ENCODE data around the gene ESPN.
A peak's percentile ranks its signal among the peaks of the same experiment; 100 is the strongest.
"Not testable (repeated sequence)": the region's sequence is repeated elsewhere in the genome, so short reads cannot be mapped to it uniquely, and the experiment has no call there.

ESPN gene

GRCh38 chr1:6447016-6447817, 22.6 kb downstream of the ESPN start:
- DNase-seq (ENCODE audit: low read depth in 4 of 4, low spot score in 1 of 4), result no peak

DNA sequence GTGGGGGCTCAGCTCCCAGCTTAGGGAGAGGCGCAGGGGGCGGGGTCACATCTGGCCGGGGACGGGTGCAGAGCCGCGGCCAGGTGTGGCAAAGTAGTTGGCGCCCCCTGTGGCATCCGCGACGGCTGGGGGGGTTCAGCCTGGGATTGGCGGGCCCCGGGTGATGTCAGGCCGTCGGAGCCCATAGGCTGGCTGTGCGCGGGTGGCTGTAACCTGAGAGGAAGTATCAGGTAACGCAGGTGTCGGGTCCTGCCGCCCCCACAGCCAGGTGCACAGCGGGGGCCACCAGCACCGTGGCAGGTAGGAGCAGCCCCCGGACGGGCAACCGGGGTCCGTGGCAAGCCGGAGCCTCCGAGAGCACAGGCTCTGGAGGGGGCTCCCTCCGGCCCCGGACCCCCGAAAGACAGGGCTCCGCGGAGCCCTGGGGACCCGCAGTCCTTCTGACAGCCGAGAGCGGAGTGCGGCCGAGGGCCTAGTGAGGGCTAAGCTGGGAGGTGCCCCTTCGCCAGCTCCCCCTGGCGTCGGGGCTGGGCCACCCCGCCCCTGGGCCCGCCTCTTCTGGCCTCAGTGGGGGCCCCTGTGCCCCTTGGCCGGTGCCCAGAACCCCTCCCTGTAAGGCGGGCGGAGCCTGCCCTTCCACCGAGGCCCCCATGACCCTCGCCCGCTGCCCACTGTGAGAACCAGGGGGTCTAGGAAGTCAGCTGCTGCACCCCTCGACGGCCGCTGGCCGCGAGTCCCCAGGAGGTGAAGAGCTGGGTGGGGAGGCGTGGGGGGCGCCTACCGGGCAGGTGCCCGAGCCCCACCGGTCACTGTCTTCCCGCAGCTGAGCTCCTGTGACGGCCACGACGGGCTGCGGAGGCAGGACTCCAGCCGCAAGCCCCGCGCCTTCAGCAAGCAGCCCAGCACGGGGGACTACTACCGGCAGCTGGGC, 23.5 kb downstream of the ESPN start:
- DNase-seq (ENCODE audit: low read depth in 4 of 4, low spot score in 1 of 4), result no peak

DNA sequence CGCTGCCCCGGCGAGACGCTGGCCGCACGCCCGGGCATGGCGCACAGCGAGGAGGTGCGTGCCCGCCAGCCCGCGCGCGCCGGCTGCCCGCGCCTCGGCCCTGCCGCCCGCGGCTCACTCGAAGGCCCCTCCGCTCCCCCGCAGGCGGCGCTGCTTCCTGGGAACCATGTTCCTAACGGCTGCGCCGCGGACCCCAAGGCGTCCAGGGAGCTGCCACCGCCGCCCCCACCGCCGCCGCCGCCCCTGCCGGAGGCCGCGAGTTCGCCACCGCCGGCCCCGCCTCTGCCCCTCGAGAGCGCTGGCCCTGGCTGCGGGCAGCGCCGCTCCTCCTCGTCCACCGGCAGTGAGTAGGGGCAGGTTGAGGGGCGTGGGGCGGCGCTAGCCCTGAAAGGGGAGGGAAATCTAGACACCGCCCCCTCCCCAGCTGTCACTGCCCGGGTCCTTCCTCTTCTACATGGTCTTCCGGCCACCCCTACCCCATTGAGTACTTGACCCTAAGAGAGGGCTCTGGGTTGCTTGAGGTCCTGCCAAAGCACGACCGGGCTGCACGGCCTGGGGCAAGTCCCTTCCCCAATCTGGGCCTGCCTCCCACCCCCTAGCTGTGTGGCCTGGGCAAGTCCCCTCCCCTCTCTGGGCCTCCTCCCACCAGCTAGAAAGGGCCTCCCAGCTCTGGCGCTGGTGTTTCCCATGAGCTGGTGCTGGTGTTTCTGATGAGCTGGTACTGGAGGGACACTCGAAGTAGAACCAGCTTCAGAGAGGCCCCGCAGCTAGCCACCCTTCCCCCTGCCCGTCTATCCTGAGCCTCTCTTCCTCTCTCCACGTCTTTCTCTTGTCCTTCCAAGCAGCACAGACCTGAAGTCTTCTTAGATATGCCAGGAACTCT, 24.4 kb downstream of the ESPN start:
- DNase-seq (ENCODE audit: low read depth in 4 of 4, low spot score in 1 of 4), result no peak

DNA sequence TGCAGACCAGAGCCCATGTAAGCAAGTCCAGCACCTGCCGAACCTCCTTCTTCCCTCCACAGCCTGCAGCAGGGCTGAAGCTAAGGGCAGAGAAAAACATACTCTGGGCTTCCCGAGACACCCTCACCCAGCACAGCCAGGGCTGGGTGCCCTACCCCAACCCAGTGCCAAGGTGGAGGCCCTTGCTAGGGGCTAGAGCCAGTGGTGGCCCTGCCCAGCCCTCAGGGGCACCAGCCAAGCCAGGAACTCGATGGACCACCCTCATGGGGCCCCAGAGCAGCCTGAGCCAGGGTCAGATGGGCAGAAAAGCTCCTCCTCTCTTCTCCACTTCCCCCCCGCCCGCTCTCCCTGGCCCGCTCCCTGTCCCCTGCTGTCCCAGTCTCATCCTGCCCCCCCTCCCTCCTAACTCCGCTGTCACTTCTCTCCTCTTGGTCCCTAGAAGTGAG, 25.5 kb downstream of the ESPN start:
- no peak for DNase-seq (ENCODE audit: low read depth in 4 of 4, low spot score in 1 of 4)

- not testable (repeated sequence) for DNase-seq (ENCODE audit: low read depth in 4 of 4, low spot score in 1 of 4)
These were observed 25.9 kb downstream of the ESPN start for GRCh38 chr1:6450486-6450885.

DNA sequence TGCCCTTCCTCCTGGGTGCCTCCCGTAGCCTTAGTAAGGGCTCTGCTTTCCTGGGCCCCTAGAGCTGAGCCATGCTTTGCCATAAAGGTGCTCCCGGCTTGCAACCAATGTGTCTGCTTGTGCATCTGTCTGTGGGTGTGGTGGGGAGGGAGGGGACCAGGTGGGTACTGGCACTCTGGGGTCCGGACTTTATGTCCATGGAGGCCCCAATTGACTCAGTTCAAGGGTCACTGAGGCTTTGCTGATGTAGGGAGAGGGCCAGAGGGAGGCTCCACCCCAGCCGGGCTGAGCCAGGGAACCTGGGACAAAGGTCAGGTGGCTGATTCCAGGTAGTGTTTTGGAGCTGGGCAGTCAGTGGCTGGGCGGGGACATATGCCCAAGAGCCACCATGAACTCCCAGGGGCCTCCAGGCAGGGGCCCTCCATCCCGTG, 26.4 kb downstream of the ESPN start:
- DNase-seq (ENCODE audit: low read depth in 4 of 4, low spot score in 1 of 4), result no peak

DNA sequence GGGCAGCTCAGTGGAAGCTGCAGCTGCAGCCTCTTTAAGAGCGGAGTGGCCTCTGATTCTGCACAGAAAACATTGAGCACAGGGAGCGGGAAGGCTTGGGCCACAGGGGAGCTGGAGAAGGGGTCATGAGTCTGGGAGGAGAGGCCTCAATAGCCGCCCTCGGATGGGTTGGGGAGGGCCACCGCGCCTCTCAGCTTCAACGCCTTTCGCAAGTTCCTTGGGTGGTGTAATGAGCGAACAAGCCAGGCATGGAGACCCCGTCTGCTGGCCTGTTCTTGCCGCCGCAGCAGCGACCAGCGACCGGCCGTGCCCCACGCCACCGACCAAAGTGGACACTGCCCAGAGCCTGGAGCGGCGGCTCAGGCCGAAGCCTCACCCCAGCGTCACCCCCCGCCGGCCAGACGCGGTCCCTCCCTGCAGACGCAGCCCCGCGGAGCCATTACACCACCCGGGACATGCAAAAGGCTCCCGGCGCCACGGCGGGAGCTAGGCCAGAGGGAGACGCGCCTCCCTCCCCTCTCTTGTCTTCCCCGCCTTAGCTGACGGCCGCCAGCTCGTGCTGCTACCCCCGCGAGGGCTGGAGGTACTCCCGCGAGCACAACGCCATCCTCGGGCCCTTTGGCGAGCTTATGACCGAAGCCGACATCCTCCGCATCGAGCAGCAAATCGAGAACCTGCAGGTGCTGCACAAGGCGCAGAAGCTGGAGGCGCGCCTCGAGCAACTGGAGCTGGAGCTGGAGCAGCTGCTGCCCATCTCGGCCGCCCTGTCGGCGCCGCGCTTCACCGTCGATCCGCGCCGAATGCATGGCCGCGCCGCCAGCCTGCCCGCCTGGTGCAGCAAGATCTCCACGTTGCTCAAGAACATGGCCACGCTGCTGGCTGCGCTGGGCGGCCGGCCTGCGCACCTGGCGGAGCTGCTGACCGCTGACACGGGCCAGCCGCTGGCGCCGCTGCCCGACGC, 29.6 kb downstream of the ESPN start:
- not testable (repeated sequence) for DNase-seq (ENCODE audit: low read depth in 4 of 4, low spot score in 1 of 4)

DNA sequence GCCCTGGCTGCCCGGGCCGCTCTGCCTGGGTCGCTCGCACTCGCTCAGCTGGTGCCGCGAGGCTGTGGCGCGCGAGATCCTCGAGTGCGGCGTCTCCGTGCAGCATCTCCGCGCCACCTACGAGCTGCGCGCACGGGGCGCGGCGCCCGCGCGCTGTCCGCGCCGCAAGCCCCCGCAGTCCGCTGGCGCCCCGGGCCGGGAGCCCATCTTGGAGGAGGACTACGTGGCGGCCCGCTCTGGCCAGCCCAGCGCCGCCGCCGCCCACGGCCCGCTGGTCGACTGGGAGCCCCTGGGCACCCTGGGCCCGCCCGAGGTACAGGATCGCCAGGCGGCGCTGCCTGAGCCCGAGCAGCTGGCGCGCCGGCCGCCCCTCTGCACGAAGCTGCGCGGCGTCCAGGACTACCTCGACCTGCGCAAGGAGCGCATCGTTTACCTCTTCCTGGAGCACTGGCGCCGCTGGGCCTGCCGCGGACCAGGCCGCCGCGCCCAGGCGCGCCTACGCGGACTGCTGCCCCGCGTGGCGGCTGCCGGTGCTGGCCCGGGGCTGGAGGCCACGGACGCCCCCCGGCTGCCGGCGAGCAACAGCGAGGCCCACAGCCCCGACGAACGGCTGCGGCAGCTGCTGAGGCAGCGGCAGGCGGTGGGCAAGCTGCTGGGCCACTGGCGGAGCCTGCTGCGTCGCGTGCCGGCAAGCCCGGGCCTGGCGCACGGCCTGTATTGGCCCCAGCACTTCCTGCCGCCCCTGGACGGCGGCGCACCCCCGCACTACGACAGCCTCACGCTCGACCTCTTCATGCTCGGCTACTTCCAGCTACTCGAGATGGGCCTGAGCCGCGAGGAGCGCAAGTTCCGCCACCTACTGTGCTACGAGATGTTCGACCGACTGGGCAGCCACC, 30.5 kb downstream of the ESPN start:
- DNase-seq (ENCODE audit: low read depth in 4 of 4, low spot score in 1 of 4), result no peak

GRCh38 chr1:6455752-6456520, 31.4 kb downstream of the ESPN start:
- DNase-seq (ENCODE audit: low read depth in 4 of 4, low spot score in 1 of 4), result not testable (repeated sequence)

GRCh38 chr1:6456800-6457466, 32.4 kb downstream of the ESPN start:
- DNase-seq (ENCODE audit: low read depth in 4 of 4, low spot score in 1 of 4), result no peak

GRCh38 chr1:6459850-6460265, 35.3 kb downstream of the ESPN start:
- no peak for DNase-seq (ENCODE audit: low read depth in 4 of 4, low spot score in 1 of 4)

GRCh38 chr1:6460301-6461050, 35.9 kb downstream of the ESPN start:
- peak; percentile 57 to 76 (median 68) for DNase-seq (ENCODE audit: low read depth in 4 of 4, low spot score in 1 of 4)

GRCh38 chr1:6461051-6461530, 36.5 kb downstream of the ESPN start:
- no peak for DNase-seq (ENCODE audit: low read depth in 4 of 4, low spot score in 1 of 4)

DNA sequence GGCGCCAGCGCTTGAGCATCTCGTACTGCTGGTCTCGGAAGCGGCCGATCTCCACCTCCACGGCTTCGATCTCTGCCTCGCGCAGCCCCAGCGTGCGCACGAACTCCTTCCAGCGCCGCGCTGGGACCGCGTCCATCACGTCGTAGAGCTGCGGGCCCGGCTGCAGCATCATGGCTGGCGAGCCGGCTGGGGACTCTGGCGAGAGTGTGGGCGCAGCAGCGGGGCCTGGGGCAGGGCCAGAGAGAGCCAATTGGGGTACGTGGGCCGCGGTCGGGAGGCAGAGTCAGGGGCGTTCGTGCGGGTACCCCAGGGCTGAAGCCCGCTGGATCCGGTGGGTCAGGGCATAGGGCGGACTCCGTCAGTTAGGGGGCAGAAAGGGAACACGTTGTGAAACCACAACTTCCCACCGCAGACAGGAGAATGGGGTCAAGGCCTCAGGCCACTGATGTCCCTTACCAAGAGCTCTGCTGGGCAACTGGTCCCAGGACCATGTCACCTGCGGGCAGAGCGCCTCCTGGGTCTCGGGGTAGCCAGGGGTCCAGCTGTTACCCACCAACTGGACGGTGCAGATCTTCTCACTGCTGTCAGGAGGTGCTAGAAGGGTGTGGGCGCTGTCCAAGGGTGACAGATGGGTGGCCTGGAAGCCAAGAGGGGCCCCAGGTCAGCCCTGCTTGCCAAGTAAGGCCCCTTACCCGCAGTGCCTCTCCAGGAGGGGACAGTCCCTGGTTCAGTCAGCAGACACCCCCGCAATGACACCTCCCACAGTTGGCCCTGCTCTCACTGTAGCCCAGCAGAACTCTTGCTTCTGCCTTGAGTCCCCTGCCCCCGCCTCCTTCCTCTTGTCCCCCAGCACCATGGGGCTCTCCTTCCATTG, 37.2 kb downstream of the ESPN start:
- DNase-seq (ENCODE audit: low read depth in 4 of 4, low spot score in 1 of 4), result no peak

- DNase-seq (ENCODE audit: low read depth in 4 of 4, low spot score in 1 of 4), result no peak
These were observed 38.0 kb downstream of the ESPN start for GRCh38 chr1:6462412-6463119.
